ACC112 (cell line): ENCODE measurements around the gene IQCN.

ENCODE experiments used
- H2AFZ ChIP-seq: fragments of 200-600 bp; sonication (generic); one replicate; pipeline ENCODE4 v1.6.0; 2017; ENCODE audit warnings: antibody characterized with exemption, low read length; ENCODE audit not compliant: unreplicated experiment
- H3K27ac ChIP-seq: fragments of 200-600 bp; sonication (generic); 2 replicates; pipeline ENCODE4 v1.5.1; 2014; ENCODE audit warnings: low read depth, mild to moderate bottlenecking, antibody characterized with exemption, low read length, moderate library complexity
- H3K27me3 ChIP-seq: fragments of 200-600 bp; sonication (generic); 2 replicates; pipeline ENCODE4 v1.6.1; 2014; ENCODE audit warnings: mild to moderate bottlenecking, antibody characterized with exemption, low read length, moderate library complexity, mixed read lengths; ENCODE audit not compliant: insufficient read depth
- H3K36me3 ChIP-seq: fragments of 200-600 bp; sonication (generic); 2 replicates; pipeline ENCODE4 v1.6.1; 2016; ENCODE audit warnings: mild to moderate bottlenecking, antibody characterized with exemption, low read length, moderate library complexity, mixed read lengths; ENCODE audit not compliant: insufficient read depth
- H3K4me1 ChIP-seq: fragments of 200-600 bp; sonication (generic); one replicate; pipeline ENCODE4 v1.6.1; 2016; ENCODE audit warnings: low read length, mixed read lengths; ENCODE audit not compliant: insufficient read depth, unreplicated experiment, control insufficient read depth
- H3K4me3 ChIP-seq: fragments of 200-600 bp; sonication (generic); 2 replicates; pipeline ENCODE4 v1.5.1; 2014; ENCODE audit warnings: mild to moderate bottlenecking, low read depth, low read length
- H3K79me2 ChIP-seq: fragments of 200-600 bp; sonication (generic); one replicate; pipeline ENCODE4 v1.6.0; 2016; ENCODE audit warnings: low read length; ENCODE audit not compliant: control insufficient read depth, unreplicated experiment, insufficient read depth

The IQCN gene

DNA sequence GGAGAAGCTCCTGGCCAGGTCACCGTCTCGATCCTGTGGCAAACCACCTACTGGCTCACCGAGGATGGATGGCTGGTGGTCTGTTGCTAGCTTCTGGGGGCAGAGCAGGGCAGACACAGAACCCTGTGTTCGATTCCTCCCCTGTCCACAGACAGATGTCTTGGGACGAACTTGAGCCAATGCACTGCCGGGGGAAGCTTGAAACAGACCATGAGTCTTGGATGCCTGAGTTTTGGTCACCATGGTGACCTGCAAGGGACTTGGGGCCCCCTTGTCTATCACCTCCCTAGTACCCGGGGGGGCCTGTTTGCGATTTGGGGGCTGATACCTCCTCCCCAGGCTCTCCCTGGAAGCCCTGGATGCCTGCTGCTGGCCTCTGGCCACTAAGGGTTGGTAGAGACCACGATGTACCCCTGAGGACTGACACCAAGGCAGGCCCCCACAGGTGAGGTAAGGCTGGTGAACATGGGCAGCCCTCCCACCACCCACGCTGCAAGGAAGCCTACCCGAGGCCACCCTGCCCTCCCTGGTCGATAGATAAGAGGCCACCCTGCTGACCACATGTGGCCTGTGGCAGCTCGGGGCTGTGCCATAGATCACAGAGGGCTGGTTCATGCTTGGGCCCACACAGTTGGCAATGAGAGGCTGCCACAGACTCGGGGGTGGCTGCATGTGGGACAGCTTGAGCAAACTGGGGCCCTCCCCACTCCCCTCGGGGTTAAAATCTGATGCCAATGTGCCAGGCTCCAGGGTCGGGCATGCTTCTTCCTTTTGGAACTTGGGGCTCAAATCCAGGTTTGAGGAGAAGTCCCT is 10.7 kb downstream of the IQCN start:
- Histone ChIP-seq H2AFZ (no peak overlapping the region), H3K36me3 (no peaks in the 10 kb centered on the region), H3K27ac (no peak overlapping the region), H3K4me1 (no peaks in the 10 kb centered on the region), H3K79me2 (no peaks in the 10 kb centered on the region), H3K27me3 (no peaks in the 10 kb centered on the region), H3K4me3 (no peak overlapping the region)

DNA sequence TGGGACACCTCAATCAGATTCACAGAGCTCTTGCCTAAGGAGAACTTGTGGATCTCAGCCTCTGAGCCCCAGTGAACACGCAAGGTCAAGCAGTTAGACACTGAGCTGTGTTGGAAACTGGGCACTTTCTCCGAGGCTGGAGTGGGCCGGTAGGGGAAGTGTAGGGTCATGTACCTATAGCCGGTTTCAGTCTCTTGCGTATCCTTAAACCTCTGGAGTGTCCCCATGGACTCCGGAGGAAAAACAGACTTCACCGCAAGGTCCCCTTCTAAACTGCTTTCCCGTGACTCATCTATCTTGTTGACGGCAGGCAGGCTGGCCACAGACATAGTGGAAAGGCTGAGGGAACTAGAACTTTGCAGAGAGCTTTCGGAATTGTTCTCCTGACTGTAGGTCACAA is 11.3 kb downstream of the IQCN start:
- Histone ChIP-seq H3K4me1 (no peaks in the 10 kb centered on the region), H2AFZ (no peak overlapping the region), H3K4me3 (no peak overlapping the region), H3K27me3 (no peaks in the 10 kb centered on the region), H3K36me3 (no peaks in the 10 kb centered on the region), H3K27ac (no peak overlapping the region), H3K79me2 (no peaks in the 10 kb centered on the region)

DNA sequence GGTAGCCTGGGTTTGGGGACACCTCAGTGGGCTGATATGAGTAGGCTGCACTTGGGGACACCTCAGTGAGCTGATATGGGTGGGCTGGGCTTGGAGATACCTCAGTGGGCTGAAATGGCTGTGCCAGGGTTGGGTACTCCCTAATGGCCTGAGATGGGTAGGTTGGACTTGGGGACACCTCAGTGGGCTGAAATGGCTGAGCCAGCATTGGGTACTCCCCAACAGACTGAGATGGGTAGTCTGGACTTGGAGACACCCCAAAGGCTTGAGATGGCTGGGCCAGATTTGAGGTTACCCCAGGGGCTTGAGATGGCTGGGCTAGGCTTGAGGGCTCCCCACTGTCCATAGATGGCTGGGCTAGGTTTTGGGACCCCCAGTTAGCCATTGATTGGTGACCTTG is 12.1 kb downstream of the IQCN start:
- no peaks in the 10 kb centered on the region for H3K79me2 ChIP-seq
- H3K27me3 ChIP-seq: no peaks in the 10 kb centered on the region
- no peaks in the 10 kb centered on the region for H3K4me1 ChIP-seq
- H3K27ac ChIP-seq: no peak overlapping the region
- no peaks in the 10 kb centered on the region for H3K36me3 ChIP-seq
- no peak overlapping the region for H2AFZ ChIP-seq
- H3K4me3 ChIP-seq: no peak overlapping the region

DNA sequence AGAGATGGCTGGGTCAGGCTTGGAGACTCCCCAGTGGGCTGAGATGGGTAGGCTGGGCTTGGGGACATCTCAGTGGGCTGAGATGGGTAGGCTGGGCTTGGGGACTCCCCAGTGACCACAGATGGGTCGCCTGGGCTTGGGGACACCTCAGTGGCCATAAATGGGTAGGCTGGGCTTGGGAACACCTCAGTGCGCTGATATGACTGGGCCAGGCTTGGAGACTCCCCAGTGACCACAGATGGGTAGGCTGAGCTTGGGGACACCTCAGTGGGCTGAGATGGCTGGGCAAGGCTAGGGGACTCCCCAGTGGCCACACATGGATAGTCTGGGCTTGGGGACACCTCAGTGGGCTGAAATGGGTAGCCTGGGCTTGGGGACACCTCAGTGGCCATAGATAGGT is 12.8 kb downstream of the IQCN start:
- Histone ChIP-seq H3K4me3 (no peak overlapping the region), H3K27me3 (no peaks in the 10 kb centered on the region), H3K4me1 (no peaks in the 10 kb centered on the region), H3K36me3 (no peaks in the 10 kb centered on the region), H2AFZ (no peak overlapping the region), H3K27ac (no peak overlapping the region), H3K79me2 (no peaks in the 10 kb centered on the region)

DNA sequence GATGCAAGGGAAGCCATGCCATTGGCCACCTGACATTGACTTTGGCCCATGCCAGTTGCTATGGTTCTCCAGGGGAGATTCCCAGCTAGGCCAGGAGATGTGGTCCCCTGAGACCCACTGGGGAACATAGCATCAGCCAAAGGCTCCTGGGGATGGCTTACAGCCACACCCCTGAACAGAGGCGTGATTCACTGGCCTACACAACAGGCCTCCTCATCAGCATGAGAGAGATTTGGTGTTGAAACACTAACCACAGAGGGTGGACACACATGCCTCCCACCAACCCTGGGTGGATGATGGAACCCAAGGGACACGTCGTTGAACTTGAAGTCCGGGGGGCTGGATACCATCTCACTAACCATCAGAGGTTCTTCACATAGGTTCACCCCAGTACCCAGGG is 14.4 kb downstream of the IQCN start:
- no peaks in the 10 kb centered on the region for H3K4me1 ChIP-seq
- no peak overlapping the region for H3K4me3 ChIP-seq
- peaks cover 4% of the 10 kb centered on the region; the same call in 1 of the 2 replicates for H3K27me3 ChIP-seq
- H3K36me3 ChIP-seq: no peaks in the 10 kb centered on the region
- no peak overlapping the region for H2AFZ ChIP-seq
- H3K79me2 ChIP-seq: no peaks in the 10 kb centered on the region
- H3K27ac ChIP-seq: no peak overlapping the region

DNA sequence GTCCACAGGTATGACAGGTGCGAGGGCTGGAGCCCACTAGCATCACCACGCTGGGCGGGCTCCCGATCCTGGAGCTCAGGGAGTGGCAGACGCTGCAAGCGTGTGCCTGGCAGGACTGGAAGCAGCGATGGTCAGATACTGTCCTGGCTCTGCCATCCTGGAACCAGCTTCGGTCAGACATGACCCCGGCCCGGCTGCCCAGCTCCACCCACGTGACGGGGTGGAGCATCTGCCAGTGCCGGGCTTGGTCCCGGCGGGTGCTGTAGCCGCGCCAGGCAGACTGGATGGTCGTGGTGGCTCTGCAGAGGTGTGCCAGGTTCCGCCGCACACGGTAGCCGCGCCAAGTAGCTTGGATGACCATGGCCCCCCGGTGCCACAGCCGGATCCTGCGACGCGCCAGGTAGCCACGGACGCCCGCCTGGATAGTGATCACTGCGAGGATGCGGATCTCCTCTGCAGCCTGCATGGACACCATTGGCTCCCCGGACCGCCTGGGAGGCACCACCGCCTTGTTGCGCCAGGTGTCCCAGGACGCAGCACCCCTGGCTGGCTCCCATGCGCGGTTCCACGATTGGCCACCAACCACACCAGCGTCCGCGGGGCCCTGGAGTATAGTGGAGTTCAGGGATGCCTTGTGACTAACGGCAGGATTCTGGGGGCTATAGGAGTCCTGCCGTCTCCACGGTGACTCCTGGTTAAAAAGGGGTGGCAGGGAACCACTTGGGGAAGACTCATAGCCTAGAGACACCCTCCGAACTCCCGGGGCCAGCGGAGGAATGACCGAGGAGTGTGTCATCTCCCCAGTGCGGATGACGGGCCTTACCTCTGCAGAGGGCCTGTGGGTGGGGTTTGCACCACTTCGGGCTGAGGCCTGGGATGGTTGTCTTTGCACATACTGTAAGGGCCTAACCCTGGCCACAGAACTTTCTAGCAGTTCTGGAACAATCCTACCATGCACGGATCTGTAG is 16.5 kb downstream of the IQCN start:
- Histone ChIP-seq H3K4me3 (no peak overlapping the region), H3K4me1 (no peaks in the 10 kb centered on the region), H3K27ac (no peak overlapping the region), H3K79me2 (no peaks in the 10 kb centered on the region), H2AFZ (no peak overlapping the region), H3K36me3 (no peaks in the 10 kb centered on the region), H3K27me3 (peaks cover 16% of the 10 kb centered on the region; the same call in 1 of the 2 replicates)

DNA sequence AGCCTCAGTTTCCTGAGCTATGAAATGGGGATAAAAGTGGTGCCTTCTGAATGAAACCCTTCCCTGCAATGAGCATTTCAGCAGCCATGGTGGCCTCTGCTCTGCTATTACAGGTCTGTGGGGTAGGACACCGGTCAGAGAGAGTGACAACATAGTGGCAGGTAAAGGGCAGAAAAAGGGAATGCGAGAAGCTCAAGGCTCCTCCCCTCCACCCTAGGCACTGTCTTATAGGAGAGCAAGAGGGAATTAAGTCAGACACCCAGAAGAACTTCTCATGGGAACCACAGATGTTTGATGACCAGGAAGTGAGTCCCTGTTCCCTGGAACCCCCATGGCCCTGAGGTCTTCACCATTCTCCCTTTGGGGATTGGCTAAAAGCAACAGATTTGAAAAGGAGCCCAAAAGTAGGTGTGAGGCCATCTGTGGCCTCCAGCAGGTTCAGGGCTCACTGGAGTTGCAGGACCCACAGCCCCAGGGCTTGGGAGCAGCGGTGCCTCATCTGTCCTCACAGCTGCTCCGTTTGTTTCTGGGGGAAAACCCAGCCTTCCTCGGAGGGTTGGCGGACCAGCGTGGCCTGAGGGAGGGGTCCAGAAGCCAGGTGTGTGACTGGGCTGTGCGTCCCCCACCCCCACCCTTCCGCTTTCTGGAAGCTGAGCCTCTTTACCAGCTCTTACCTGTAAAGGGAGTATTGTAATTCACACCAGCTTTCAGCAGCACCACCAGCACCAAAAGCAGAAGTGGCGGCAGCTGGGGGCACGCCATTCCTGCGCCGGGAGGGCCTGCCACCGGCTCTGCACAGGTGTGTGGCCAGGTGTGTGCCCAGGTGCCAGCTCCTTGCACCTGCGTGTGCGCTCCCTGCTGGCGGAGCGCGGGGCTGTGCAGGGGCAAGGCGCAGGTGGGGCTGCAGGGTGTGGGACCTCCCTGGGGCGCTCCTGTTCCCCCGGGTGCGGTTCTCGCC is 19.4 kb downstream of the IQCN start:
- H3K27ac ChIP-seq: no peak overlapping the region
- no peaks in the 10 kb centered on the region for H3K4me1 ChIP-seq
- H3K27me3 ChIP-seq: peaks cover 16% of the 10 kb centered on the region; the same call in 1 of the 2 replicates
- H3K79me2 ChIP-seq: no peaks in the 10 kb centered on the region
- H3K36me3 ChIP-seq: no peaks in the 10 kb centered on the region
- no peak overlapping the region for H3K4me3 ChIP-seq
- no peak overlapping the region for H2AFZ ChIP-seq

DNA sequence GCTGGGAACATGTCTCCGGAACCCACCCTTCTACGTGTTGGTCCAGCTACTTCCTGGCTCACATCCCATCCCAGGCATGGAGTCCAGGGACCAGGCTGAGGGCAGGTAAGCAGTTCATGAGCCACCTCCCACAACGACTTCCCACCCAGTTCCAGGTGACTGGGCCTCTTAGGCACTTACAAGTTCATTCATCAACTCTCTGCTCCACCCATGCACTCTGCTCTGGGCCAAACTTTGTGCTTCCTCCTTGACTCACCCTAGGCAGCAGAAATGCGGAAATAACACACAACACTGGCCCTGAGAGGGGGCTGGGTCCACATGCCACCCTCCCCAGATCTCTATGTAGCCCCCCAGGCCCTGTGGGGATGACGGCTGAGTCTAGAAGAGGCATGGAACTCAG is 20.5 kb downstream of the IQCN start:
- Histone ChIP-seq H3K4me1 (no peaks in the 10 kb centered on the region), H3K4me3 (no peak overlapping the region), H3K36me3 (no peaks in the 10 kb centered on the region), H3K79me2 (no peaks in the 10 kb centered on the region), H2AFZ (no peak overlapping the region), H3K27me3 (peaks cover 16% of the 10 kb centered on the region; the same call in 1 of the 2 replicates), H3K27ac (no peak overlapping the region)

DNA sequence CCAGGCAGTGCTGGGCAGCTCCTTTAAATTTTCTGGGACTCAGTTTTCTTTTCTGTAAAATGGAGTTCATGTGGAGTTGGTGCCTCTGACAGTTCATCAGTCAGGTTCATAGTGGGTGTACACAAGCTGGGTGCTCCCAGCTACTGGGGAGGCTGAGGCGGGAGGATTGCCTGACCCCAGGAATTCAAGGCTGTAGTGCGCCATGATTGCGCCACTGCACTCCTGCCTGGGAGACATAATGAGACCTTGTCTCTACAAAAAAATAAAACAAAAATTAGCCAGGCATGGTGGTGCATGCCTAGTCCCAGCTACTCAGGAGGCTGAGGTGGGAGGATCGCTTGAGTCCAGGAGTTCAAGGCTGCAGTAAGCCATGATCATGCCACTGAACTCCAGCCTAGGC is 21.1 kb downstream of the IQCN start:
- Histone ChIP-seq H2AFZ (no peak overlapping the region), H3K4me3 (no peak overlapping the region), H3K27me3 (peaks cover 16% of the 10 kb centered on the region; the same call in 1 of the 2 replicates), H3K4me1 (no peaks in the 10 kb centered on the region), H3K36me3 (no peaks in the 10 kb centered on the region), H3K79me2 (no peaks in the 10 kb centered on the region), H3K27ac (no peak overlapping the region)

DNA sequence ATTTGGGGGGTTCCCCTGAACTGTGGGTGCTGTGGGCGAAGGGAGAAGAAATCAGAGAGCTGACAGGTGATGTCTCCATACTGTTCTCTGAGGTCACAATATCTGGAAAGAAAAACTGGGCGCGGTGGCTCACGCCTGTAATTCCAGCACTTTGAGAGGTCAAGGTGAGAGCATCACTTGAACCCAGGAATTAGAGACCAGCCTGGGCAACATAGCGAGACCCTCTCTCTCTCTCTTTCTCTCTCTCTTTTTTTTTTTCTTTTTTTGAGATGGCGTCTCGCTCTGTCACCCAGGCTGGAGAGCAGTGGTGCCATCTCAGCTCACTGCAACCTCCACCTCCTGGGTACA is 21.9 kb downstream of the IQCN start:
- Histone ChIP-seq H2AFZ (no peak overlapping the region), H3K27me3 (peaks cover 16% of the 10 kb centered on the region; the same call in 1 of the 2 replicates), H3K79me2 (no peaks in the 10 kb centered on the region), H3K4me3 (no peak overlapping the region), H3K27ac (no peak overlapping the region), H3K4me1 (no peaks in the 10 kb centered on the region), H3K36me3 (no peaks in the 10 kb centered on the region)
